NCI-H2196 treated with DMSO at 0.1 percent for 48 hours (cell line): ENCODE measurements around the gene RAB6B.

Experiments used
- DNase-seq: peaks from one replicate; lab custom pipeline; 2025; ENCODE audit not compliant: unreplicated experiment; lab: John Stamatoyannopoulos, UW

The RAB6B gene

DNA sequence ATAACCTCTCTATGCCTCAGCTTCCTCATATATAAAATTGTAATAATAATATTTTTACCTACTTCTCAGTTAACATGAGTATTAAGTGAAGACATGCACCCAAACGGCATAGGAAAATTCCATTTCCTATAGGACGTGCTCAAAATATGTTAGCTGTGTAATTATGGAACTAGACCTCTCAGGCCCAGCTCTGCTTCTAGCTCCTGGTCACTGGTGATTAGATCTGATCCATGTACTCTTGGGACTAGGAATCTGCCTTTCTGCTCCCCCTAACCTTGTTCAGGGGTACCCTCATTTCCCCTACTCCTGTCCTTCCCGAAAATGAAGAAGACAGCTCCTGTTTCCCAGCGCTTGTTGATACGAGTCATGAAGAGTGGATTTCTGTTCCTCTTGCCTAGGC lies 119.8 kb downstream of the RAB6B start:
- no peak for DNase-seq

DNA sequence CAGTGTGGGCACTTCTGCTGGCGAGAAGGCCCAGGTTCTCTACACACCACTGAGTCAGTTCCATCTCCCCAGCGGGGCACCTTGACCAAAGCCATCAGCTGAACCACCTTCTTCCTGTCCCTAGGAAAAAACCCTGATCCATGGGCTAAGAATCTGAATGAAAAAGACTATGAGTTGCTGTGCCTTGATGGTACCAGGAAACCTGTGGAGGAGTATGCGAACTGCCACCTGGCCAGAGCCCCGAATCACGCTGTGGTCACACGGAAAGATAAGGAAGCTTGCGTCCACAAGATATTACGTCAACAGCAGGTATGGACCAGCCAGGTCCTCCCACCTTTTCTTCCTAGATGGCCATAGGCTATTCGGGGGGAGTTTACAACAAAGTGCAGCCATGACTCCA lies 120.4 kb downstream of the RAB6B start:
- no peak for DNase-seq
